ENCODE measurements around the gene LIAS. TPM values are rescaled to one million over a fixed set of nuclear protein-coding genes. Genes with fewer than 3 reads are reported as not detected.

The LIAS gene
- total and polyA plus RNA-seq, 2 experiments from 2014 or later = 5.6 to 5.7 TPM

- H3K4me1 ChIP-seq (ENCODE audit: insufficient read depth) = no peaks in the 10 kb centered on the region
- no peak overlapping the region for H2AFZ ChIP-seq
- H3K4me3 ChIP-seq = no peak overlapping the region
- TF ChIP-seq EZH2phosphoT487 (IDR thresholded peaks at IDR 0.05; ENCODE audit: insufficient read depth, low read depth) (no peak), EZH2 (IDR thresholded peaks at IDR 0.05; ENCODE audit: insufficient read depth, poor library complexity, severe bottlenecking) (no peak)
- no peak overlapping the region for H3K9ac ChIP-seq
- H3K27me3 ChIP-seq (replicated peaks; ENCODE audit: insufficient read depth) = no peaks in the 10 kb centered on the region
- in situ Hi-C loops (cut with MboI) = loop anchor here (10.0 kb wide), 1 partner anchor 162 kb away; the partner anchor contains the start of gene SMIM14
- H4K20me1 ChIP-seq (ENCODE audit: insufficient read depth) = no peaks in the 10 kb centered on the region
- no peaks in the 10 kb centered on the region for H3K9me2 ChIP-seq (ENCODE audit: insufficient read depth)
- no peaks in the 10 kb centered on the region for H3K9me3 ChIP-seq (ENCODE audit: low read depth)
- 75 to 76% methylated on average over 3 of the region's 3 CpGs for WGBS, 2 experiments (ENCODE audit: low coverage in 1 of 2, low lambda C conversion rate in 2 of 2, missing lambda C conversion rate in 2 of 2)
- H3K4me2 ChIP-seq (ENCODE audit: unreplicated experiment) = no peak overlapping the region
- peak; percentile 48 for DNase-seq
- peaks cover 21% of the 10 kb centered on the region for H3F3A ChIP-seq (ENCODE audit: insufficient read depth)
- no peaks in the 10 kb centered on the region for H3K79me2 ChIP-seq (ENCODE audit: insufficient read depth)
- no peak overlapping the region; the same call in 1 of the 2 replicates for H3K27ac ChIP-seq
- 0 out of 2 replicates have a peak, but pooled peaks cover under 1% of the 10 kb centered on the region for H3K36me3 ChIP-seq (ENCODE audit: low read depth)
These were observed 13.5 kb downstream of the LIAS start for GRCh38 chr4:39472396-39472795.

GRCh38 chr4:39476187-39476895, 17.5 kb downstream of the LIAS start:
- H3K36me3 ChIP-seq (ENCODE audit: low read depth) = 0 out of 2 replicates have a peak, but pooled peaks cover 2% of the 10 kb centered on the region
- H2AFZ ChIP-seq = no peak overlapping the region
- no peaks in the 10 kb centered on the region for H3K9me3 ChIP-seq (ENCODE audit: low read depth)
- in situ Hi-C loops (cut with MboI) = loop anchor here (10.0 kb wide), 1 partner anchor 158 kb away; the partner anchor contains the start of gene SMIM14
- no peaks in the 10 kb centered on the region for H3K79me2 ChIP-seq (ENCODE audit: insufficient read depth)
- no peak overlapping the region for H3K4me2 ChIP-seq (ENCODE audit: unreplicated experiment)
- no peaks in the 10 kb centered on the region for H3K27me3 ChIP-seq (replicated peaks; ENCODE audit: insufficient read depth)
- no peaks in the 10 kb centered on the region for H3K9me2 ChIP-seq (ENCODE audit: insufficient read depth)
- 96 to 98% methylated on average over 5 of the region's 5 CpGs for WGBS, 2 experiments (ENCODE audit: low coverage in 1 of 2, low lambda C conversion rate in 2 of 2, missing lambda C conversion rate in 2 of 2)
- TF ChIP-seq EZH2phosphoT487 (IDR thresholded peaks at IDR 0.05; ENCODE audit: insufficient read depth, low read depth) = no peak
- no peak for TF ChIP-seq EZH2 (IDR thresholded peaks at IDR 0.05; ENCODE audit: insufficient read depth, poor library complexity, severe bottlenecking)
- H3K9ac ChIP-seq = no peak overlapping the region
- no peak overlapping the region for H3K4me3 ChIP-seq
- H4K20me1 ChIP-seq (ENCODE audit: insufficient read depth) = no peaks in the 10 kb centered on the region
- H3K27ac ChIP-seq = no peak overlapping the region
- H3F3A ChIP-seq (ENCODE audit: insufficient read depth) = peaks cover 11% of the 10 kb centered on the region; the same call in 1 of the 2 replicates
- DNase-seq = peak; percentile 37
- no peaks in the 10 kb centered on the region for H3K4me1 ChIP-seq (ENCODE audit: insufficient read depth)

GRCh38 chr4:39480251-39480650, 21.4 kb downstream of the LIAS start:
- Histone ChIP-seq H2AFZ (no peak overlapping the region), H3K4me3 (no peak overlapping the region), H3F3A (ENCODE audit: insufficient read depth) (peaks cover 4% of the 10 kb centered on the region; the same call in 1 of the 2 replicates), H3K4me1 (ENCODE audit: insufficient read depth) (no peaks in the 10 kb centered on the region), H3K4me2 (ENCODE audit: unreplicated experiment) (no peak overlapping the region), H4K20me1 (ENCODE audit: insufficient read depth) (no peaks in the 10 kb centered on the region), H3K9me3 (ENCODE audit: low read depth) (no peaks in the 10 kb centered on the region), H3K36me3 (ENCODE audit: low read depth) (0 out of 2 replicates have a peak, but pooled peaks cover 2% of the 10 kb centered on the region), H3K79me2 (ENCODE audit: insufficient read depth) (no peaks in the 10 kb centered on the region), H3K27ac (no peak overlapping the region), H3K9me2 (ENCODE audit: insufficient read depth) (no peaks in the 10 kb centered on the region), H3K9ac (no peak overlapping the region), H3K27me3 (replicated peaks; ENCODE audit: insufficient read depth) (no peaks in the 10 kb centered on the region)
- no peak for DNase-seq
- TF ChIP-seq EZH2phosphoT487 (IDR thresholded peaks at IDR 0.05; ENCODE audit: insufficient read depth, low read depth) = no peak
- no peak for TF ChIP-seq EZH2 (IDR thresholded peaks at IDR 0.05; ENCODE audit: insufficient read depth, poor library complexity, severe bottlenecking)
- 96 to 98% methylated on average over 15 to 27 of the region's 27 CpGs for WGBS, 2 experiments (ENCODE audit: low coverage in 1 of 2, low lambda C conversion rate in 2 of 2, missing lambda C conversion rate in 2 of 2)
- in situ Hi-C loops (cut with MboI) = no loop called here

GRCh38 chr4:39480902-39481695, 22.2 kb downstream of the LIAS start:
- Histone ChIP-seq H3K4me3 (no peak overlapping the region), H3K9ac (no peak overlapping the region), H4K20me1 (ENCODE audit: insufficient read depth) (no peaks in the 10 kb centered on the region), H3F3A (ENCODE audit: insufficient read depth) (peaks cover under 1% of the 10 kb centered on the region; the same call in 1 of the 2 replicates), H3K9me3 (ENCODE audit: low read depth) (no peaks in the 10 kb centered on the region), H3K9me2 (ENCODE audit: insufficient read depth) (no peaks in the 10 kb centered on the region), H3K27ac (no peak overlapping the region), H3K27me3 (replicated peaks; ENCODE audit: insufficient read depth) (no peaks in the 10 kb centered on the region), H3K4me1 (ENCODE audit: insufficient read depth) (no peaks in the 10 kb centered on the region), H3K4me2 (ENCODE audit: unreplicated experiment) (no peak overlapping the region), H3K36me3 (ENCODE audit: low read depth) (0 out of 2 replicates have a peak, but pooled peaks cover 2% of the 10 kb centered on the region), H3K79me2 (ENCODE audit: insufficient read depth) (no peaks in the 10 kb centered on the region), H2AFZ (no peak overlapping the region)
- in situ Hi-C loops (cut with MboI) = no loop called here
- no peak for DNase-seq
- TF ChIP-seq EZH2phosphoT487 (IDR thresholded peaks at IDR 0.05; ENCODE audit: insufficient read depth, low read depth) (no peak), EZH2 (IDR thresholded peaks at IDR 0.05; ENCODE audit: insufficient read depth, poor library complexity, severe bottlenecking) (no peak)
- 84 to 86% methylated on average over 21 of the region's 21 CpGs for WGBS, 2 experiments (ENCODE audit: low coverage in 1 of 2, low lambda C conversion rate in 2 of 2, missing lambda C conversion rate in 2 of 2)

Measured in GM23248 (cell line).